Keratinocyte (primary cell): ENCODE measurements around the gene FLNA. TPM values are rescaled to one million over a fixed set of nuclear protein-coding genes. Genes with fewer than 3 reads are reported as not detected.

Experiments used
- DNase-seq: peaks from one replicate; pipeline ENCODE4 v3.0.0-alpha.2; 2011; ENCODE audit warnings: low read depth, missing footprints, low spot score
- FAIRE-seq: peaks from 2 replicates; lab custom pipeline; 2011; peaks lifted over from hg19 to GRCh38; lab: Jason Lieb, UNC
- H2AFZ ChIP-seq: 2 replicates; pipeline ENCODE4 v1.6.0; 2012; ENCODE audit warnings: low read length, control low read depth, inconsistent platforms; ENCODE audit not compliant: control insufficient read depth
- H3K27ac ChIP-seq: 2 replicates; pipeline ENCODE4 v1.5.1; 2011; ENCODE audit warnings: low read length; ENCODE audit not compliant: control insufficient read depth, insufficient read depth
- H3K27me3 ChIP-seq: 3 replicates; pipeline ENCODE4 v1.6.0; 2011; ENCODE audit warnings: low read length; ENCODE audit not compliant: control insufficient read depth, insufficient read depth; ENCODE audit errors: extremely low read depth
- H3K36me3 ChIP-seq, 2 experiments: 2 replicates in 1 of 2; 3 replicates in 1 of 2; pipeline ENCODE4 v1.5.1; 2011; ENCODE audit warnings: low read length in 2 of 2, mild to moderate bottlenecking in 1 of 2; ENCODE audit not compliant: control insufficient read depth in 2 of 2, insufficient read depth in 2 of 2; ENCODE audit errors: extremely low read depth in 1 of 2
- H3K4me1 ChIP-seq: 3 replicates; pipeline ENCODE4 v1.5.1; 2011; ENCODE audit warnings: low read length; ENCODE audit not compliant: control insufficient read depth, insufficient read depth; ENCODE audit errors: extremely low read depth
- H3K4me2 ChIP-seq: 3 replicates; pipeline ENCODE4 v1.6.0; 2011; ENCODE audit warnings: low read depth, low read length; ENCODE audit not compliant: control insufficient read depth, insufficient read depth; ENCODE audit errors: extremely low read depth
- H3K4me3 ChIP-seq, 3 experiments: fragments of 200-600 bp in 1 of 3; sonication (generic) in 1 of 3; 2 replicates in 2 of 3; 3 replicates in 1 of 3; pipeline ENCODE4 v1.5.1; 2011 to 2016; ENCODE audit warnings: low read length in 3 of 3, mild to moderate bottlenecking in 3 of 3, control low read depth in 2 of 3, inconsistent platforms in 1 of 3, low read depth in 1 of 3, mixed read lengths in 1 of 3, mixed run types in 1 of 3, moderate library complexity in 1 of 3; ENCODE audit not compliant: control insufficient read depth in 2 of 3, insufficient read depth in 2 of 3; ENCODE audit errors: extremely low read depth in 1 of 3
- H3K79me2 ChIP-seq: 2 replicates; pipeline ENCODE4 v1.6.0; 2012; ENCODE audit warnings: low read length; ENCODE audit not compliant: control insufficient read depth, insufficient read depth
- H3K9ac ChIP-seq: 3 replicates; pipeline ENCODE4 v1.6.0; 2011; ENCODE audit warnings: low read length; ENCODE audit not compliant: control insufficient read depth, insufficient read depth; ENCODE audit errors: extremely low read depth
- H3K9me1 ChIP-seq: 3 replicates; pipeline ENCODE4 v1.6.0; 2011; ENCODE audit warnings: low read length; ENCODE audit not compliant: control insufficient read depth, insufficient read depth; ENCODE audit errors: extremely low read depth
- H3K9me3 ChIP-seq: 2 replicates; pipeline ENCODE4 v1.5.1; 2012; ENCODE audit warnings: low read depth, low read length; ENCODE audit not compliant: control insufficient read depth
- H4K20me1 ChIP-seq: 3 replicates; pipeline ENCODE4 v1.6.0; 2011; ENCODE audit warnings: low read length; ENCODE audit not compliant: control insufficient read depth, insufficient read depth; ENCODE audit errors: extremely low read depth
- EZH2 ChIP-seq: IDR thresholded peaks from one replicate; pipeline ENCODE4 v1.6.1; 2012; ENCODE audit warnings: inconsistent platforms, mild to moderate bottlenecking, low read length, moderate library complexity
- dilution Hi-C: fragments of 300-500 bp; cut with MboI; formaldehyde crosslinking; loops from one replicate; pipeline ENCODE4 v1.7.0; 2020; ENCODE audit warnings: low sequenced_read_pairs; ENCODE audit not compliant: extremely low pct_ligation_motif_present
- polyA plus RNA-seq, 5 experiments: library from polyadenylated mRNA; depleted of rRNA in 3 of 5; stranded (reverse) in 3 of 5; stranded (forward) in 1 of 5; unstranded in 1 of 5; fragments of >200 nt; gene quantifications; 1 replicate in 1 of 5; 2 replicates in 3 of 5; 3 replicates in 1 of 5; pipeline versions ENCODE4 v1.2.1 to v1.2.3, GENCODE V29; 2011 to 2012; ENCODE audit warnings: missing spikeins in 2 of 5, low read depth in 1 of 5, low replicate concordance in 1 of 5
- TF ChIP-seq, protein P1 (sequence below), 3 experiments: IDR thresholded peaks in 1 of 3; conservative IDR thresholded peaks in 1 of 3; optimal IDR thresholded peaks in 1 of 3; 2 replicates in 2 of 3; 3 replicates in 1 of 3; pipeline versions ENCODE3 to v1.5.1; 2011; ENCODE audit warnings: low read length in 3 of 3, mild to moderate bottlenecking in 3 of 3, moderate library complexity in 2 of 3, control low read depth in 1 of 3, inconsistent platforms in 1 of 3; ENCODE audit not compliant: insufficient read depth in 2 of 3; ENCODE audit errors: extremely low read depth in 1 of 3

The FLNA gene
- polyA plus RNA-seq, 1 donor (not counting 4 experiments of a cell fraction or from before 2014, with no cell fraction given) = 245 TPM

GRCh38 chrX:154369449-154370299, 4.8 kb downstream of the FLNA start:
- Histone ChIP-seq H3K4me2 (peak overlapping the region; percentile 72), H3K27ac (peak overlapping the region; percentile 90), H3K9me3 (peaks cover 2% of the 10 kb centered on the region), H3K79me2 (peaks cover 57% of the 10 kb centered on the region), H2AFZ (no peak overlapping the region), H3K9me1 (no peaks in the 10 kb centered on the region), H4K20me1 (peaks cover 7% of the 10 kb centered on the region), H3K36me3 (peaks cover 7 to 13% of the 10 kb centered on the region in 2 experiments), H3K27me3 (no peaks in the 10 kb centered on the region), H3K4me3 (peak overlapping the region; percentile 55 to 92 (median 68)), H3K4me1 (peaks cover 35% of the 10 kb centered on the region), H3K9ac (peak overlapping the region; percentile 80)
- FAIRE-seq (no peak), DNase-seq (peak; percentile 65)
- TF ChIP-seq, protein P1, sequence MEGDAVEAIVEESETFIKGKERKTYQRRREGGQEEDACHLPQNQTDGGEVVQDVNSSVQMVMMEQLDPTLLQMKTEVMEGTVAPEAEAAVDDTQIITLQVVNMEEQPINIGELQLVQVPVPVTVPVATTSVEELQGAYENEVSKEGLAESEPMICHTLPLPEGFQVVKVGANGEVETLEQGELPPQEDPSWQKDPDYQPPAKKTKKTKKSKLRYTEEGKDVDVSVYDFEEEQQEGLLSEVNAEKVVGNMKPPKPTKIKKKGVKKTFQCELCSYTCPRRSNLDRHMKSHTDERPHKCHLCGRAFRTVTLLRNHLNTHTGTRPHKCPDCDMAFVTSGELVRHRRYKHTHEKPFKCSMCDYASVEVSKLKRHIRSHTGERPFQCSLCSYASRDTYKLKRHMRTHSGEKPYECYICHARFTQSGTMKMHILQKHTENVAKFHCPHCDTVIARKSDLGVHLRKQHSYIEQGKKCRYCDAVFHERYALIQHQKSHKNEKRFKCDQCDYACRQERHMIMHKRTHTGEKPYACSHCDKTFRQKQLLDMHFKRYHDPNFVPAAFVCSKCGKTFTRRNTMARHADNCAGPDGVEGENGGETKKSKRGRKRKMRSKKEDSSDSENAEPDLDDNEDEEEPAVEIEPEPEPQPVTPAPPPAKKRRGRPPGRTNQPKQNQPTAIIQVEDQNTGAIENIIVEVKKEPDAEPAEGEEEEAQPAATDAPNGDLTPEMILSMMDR (optimal IDR thresholded peaks at IDR 0.05 in 1 of 3, IDR thresholded peaks at IDR 0.05 in 1 of 3, conservative IDR thresholded peaks at IDR 0.05 in 1 of 3; ENCODE audit: extremely low read depth in 1 of 3, insufficient read depth in 2 of 3, low read length in 3 of 3) = no peak
- no peak for TF ChIP-seq EZH2
- dilution Hi-C loops = no loop called here

DNA sequence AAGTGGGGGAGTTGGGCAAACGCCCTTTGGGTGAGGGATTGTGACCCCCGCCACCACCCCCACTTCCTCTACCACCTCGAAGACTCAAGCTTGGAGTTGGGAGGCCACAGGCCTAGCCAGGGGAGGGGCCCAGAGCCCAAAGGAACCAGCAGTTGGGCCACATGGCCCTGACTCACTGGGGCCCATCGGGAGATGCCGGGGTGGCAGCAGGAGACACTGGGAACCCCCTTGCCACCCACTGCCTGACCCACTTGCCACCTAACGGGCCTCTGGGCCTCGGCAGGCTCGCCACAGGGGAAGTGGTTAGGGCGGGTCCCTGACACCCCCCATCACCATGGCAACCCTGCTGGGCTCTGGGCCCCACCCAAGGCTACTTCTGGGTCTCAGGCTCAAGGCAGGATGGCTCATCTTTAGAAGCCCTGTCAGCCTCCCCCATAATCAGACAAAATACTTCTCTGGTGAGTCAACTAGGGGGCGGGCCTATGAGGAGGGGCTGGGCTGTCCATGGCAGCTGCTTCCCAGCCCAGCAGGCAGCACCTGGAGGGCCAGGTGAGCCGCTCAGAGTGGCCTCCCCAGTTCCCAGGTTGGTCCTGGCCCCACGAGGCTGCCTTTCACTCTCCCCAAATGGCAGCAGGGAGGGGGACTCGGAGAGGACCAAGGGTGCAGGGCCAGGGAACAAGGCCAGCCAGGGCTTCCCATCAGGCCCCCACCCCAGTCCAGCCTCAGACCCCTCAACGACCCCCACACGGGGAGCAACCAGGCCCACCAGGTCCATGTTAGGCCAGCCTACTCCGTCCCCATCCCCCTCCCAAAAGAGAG, 5.6 kb downstream of the FLNA start:
- no peaks in the 10 kb centered on the region for H3K9me1 ChIP-seq
- TF ChIP-seq, protein P1 (optimal IDR thresholded peaks at IDR 0.05 in 1 of 3, IDR thresholded peaks at IDR 0.05 in 1 of 3, conservative IDR thresholded peaks at IDR 0.05 in 1 of 3; ENCODE audit: extremely low read depth in 1 of 3, insufficient read depth in 2 of 3, low read length in 3 of 3) = no peak
- TF ChIP-seq EZH2 = no peak
- H4K20me1 ChIP-seq = peaks cover 7% of the 10 kb centered on the region
- peaks cover 65% of the 10 kb centered on the region for H3K79me2 ChIP-seq
- peak overlapping the region; percentile 49 to 68 (median 63) for H3K4me3 ChIP-seq
- peak overlapping the region; percentile 73 for H3K4me2 ChIP-seq
- FAIRE-seq (no peak), DNase-seq (peak; percentile 86)
- H3K9me3 ChIP-seq = peaks cover under 1% of the 10 kb centered on the region
- dilution Hi-C loops = no loop called here
- H2AFZ ChIP-seq = no peak overlapping the region
- peaks cover 9 to 13% of the 10 kb centered on the region in 2 experiments for H3K36me3 ChIP-seq
- H3K27me3 ChIP-seq = no peaks in the 10 kb centered on the region
- peak overlapping the region; percentile 90 for H3K27ac ChIP-seq
- peaks cover 32% of the 10 kb centered on the region for H3K4me1 ChIP-seq
- peak overlapping the region; percentile 80 for H3K9ac ChIP-seq
